Measurements from ENCODE around the gene BYSL.
"Not testable (repeated sequence)": the region's sequence is repeated elsewhere in the genome, so short reads cannot be mapped to it uniquely, and the experiment has no call there.

BYSL gene

GRCh38 chr6:41940759-41941279 is 19.5 kb downstream of the BYSL start:
- peak; percentile 98 for DNase-seq (ENCODE audit: low read depth)
- H3K4me3 ChIP-seq (ENCODE audit: low read depth, low read length), result peak overlapping the region; percentile 97
- no peak for TF ChIP-seq MAX (IDR thresholded peaks at IDR 0.05; ENCODE audit: low read depth, low read length)
- no peak for TF ChIP-seq MYC (IDR thresholded peaks at IDR 0.05; ENCODE audit: low read depth, low read length)
- no peak for TF ChIP-seq POLR2A (IDR thresholded peaks at IDR 0.05; ENCODE audit: extremely low read depth, insufficient read length)
- TF ChIP-seq CTCF (IDR thresholded peaks at IDR 0.05; ENCODE audit: low read depth, low read length), result no peak

- DNase-seq (ENCODE audit: low read depth), result peak; percentile 97
- H3K4me3 ChIP-seq (ENCODE audit: low read depth, low read length), result peak within 1 kb of the TSS; percentile 97
- peak; percentile 29; the same call in 1 of the 2 replicates for TF ChIP-seq MYC (IDR thresholded peaks at IDR 0.05; ENCODE audit: low read depth, low read length)
- no peak for TF ChIP-seq CTCF (IDR thresholded peaks at IDR 0.05; ENCODE audit: low read depth, low read length)
- TF ChIP-seq MAX (IDR thresholded peaks at IDR 0.05; ENCODE audit: low read depth, low read length), result peak; percentile 41; the same call in 1 of the 2 replicates
- peak; percentile 40 for TF ChIP-seq POLR2A (IDR thresholded peaks at IDR 0.05; ENCODE audit: extremely low read depth, insufficient read length)
Measured at GRCh38 chr6:41941280-41942066, 20.2 kb downstream of the BYSL start, which contains the start of gene CCND3. Gene CCND3, minus strand, starts transcription at chr6:41941808. Its CDS starts 159 bp downstream, at chr6:41941649.

- H3K4me3 ChIP-seq (ENCODE audit: low read depth, low read length), result peak overlapping the region; percentile 67
- no peak for DNase-seq (ENCODE audit: low read depth)
- no peak for TF ChIP-seq CTCF (IDR thresholded peaks at IDR 0.05; ENCODE audit: low read depth, low read length)
- TF ChIP-seq MAX (IDR thresholded peaks at IDR 0.05; ENCODE audit: low read depth, low read length), result no peak
- no peak for TF ChIP-seq POLR2A (IDR thresholded peaks at IDR 0.05; ENCODE audit: extremely low read depth, insufficient read length)
- TF ChIP-seq MYC (IDR thresholded peaks at IDR 0.05; ENCODE audit: low read depth, low read length), result no peak
Measured at GRCh38 chr6:41942067-41942851, 21.0 kb downstream of the BYSL start.

- not testable (repeated sequence) for DNase-seq (ENCODE audit: low read depth); H3K4me3 ChIP-seq (ENCODE audit: low read depth, low read length)
Measured at GRCh38 chr6:41942882-41943281, 21.6 kb downstream of the BYSL start.

- no peak for DNase-seq (ENCODE audit: low read depth)
- no peak overlapping the region for H3K4me3 ChIP-seq (ENCODE audit: low read depth, low read length)
- no peak for TF ChIP-seq CTCF (IDR thresholded peaks at IDR 0.05; ENCODE audit: low read depth, low read length)
- TF ChIP-seq MYC (IDR thresholded peaks at IDR 0.05; ENCODE audit: low read depth, low read length), result no peak
- no peak for TF ChIP-seq POLR2A (IDR thresholded peaks at IDR 0.05; ENCODE audit: extremely low read depth, insufficient read length)
Measured at GRCh38 chr6:41943456-41943855, 22.2 kb downstream of the BYSL start.

GRCh38 chr6:41947581-41948220 is 26.4 kb downstream of the BYSL start:
- TF ChIP-seq MYC (IDR thresholded peaks at IDR 0.05; ENCODE audit: low read depth, low read length) (no peak), CTCF (IDR thresholded peaks at IDR 0.05; ENCODE audit: low read depth, low read length) (no peak), MAX (IDR thresholded peaks at IDR 0.05; ENCODE audit: low read depth, low read length) (no peak), POLR2A (IDR thresholded peaks at IDR 0.05; ENCODE audit: extremely low read depth, insufficient read length) (no peak)
- no peak overlapping the region for H3K4me3 ChIP-seq (ENCODE audit: low read depth, low read length)
- no peak for DNase-seq (ENCODE audit: low read depth)
